Measurements from ENCODE around the gene MACROD1. TPM values are rescaled to one million over a fixed set of nuclear protein-coding genes. Genes with fewer than 3 reads are reported as not detected.
A peak's percentile ranks its signal among the peaks of the same experiment; 100 is the strongest.

The MACROD1 gene
- total RNA-seq, 1 donor from 2014 or later: 3.4 TPM

DNA sequence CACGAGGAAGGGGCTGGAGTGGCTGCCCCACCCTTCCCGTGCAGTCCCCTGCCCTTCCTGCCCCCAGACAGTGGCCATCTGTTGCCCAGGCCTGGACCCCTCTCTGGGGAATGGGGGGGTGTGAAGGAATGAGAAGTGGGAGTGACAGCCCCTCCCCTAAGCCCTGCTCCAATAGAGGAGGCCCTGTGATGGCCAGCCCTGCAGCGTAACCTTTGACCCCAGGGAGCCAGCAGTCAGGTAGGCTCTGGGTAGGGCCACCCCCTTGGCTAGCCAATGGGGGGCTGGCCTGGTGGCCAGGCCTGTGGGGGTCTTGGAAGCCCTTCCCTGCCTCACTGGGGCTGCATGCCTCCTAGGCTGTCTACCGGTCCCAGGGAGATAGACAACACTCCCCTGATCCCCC is 123.6 kb downstream of the MACROD1 start:
- Histone ChIP-seq H3K4me1 (ENCODE audit: insufficient read depth, low read length) (no peaks in the 10 kb centered on the region), H3K9me3 (ENCODE audit: insufficient read depth, low read depth, low read length) (no peaks in the 10 kb centered on the region), H3K4me2 (ENCODE audit: low read length) (no peak overlapping the region), H3K4me3 (ENCODE audit: insufficient read depth, low read depth, low read length) (no peak overlapping the region), H3K9ac (ENCODE audit: low read length) (no peak overlapping the region), H3K79me2 (ENCODE audit: insufficient read depth, low read length) (no peaks in the 10 kb centered on the region), H2AFZ (ENCODE audit: low read depth, low read length) (no peak overlapping the region), H3K27me3 (ENCODE audit: insufficient read depth, low read length) (no peaks in the 10 kb centered on the region), H3K27ac (ENCODE audit: low read depth, low read length) (no peak overlapping the region), H3K36me3 (ENCODE audit: insufficient read depth, low read length) (no peaks in the 10 kb centered on the region), H4K20me1 (ENCODE audit: insufficient read depth, low read length) (peaks cover 4% of the 10 kb centered on the region)
- no peak overlapping the region for H3K27ac Mint-ChIP-seq (ENCODE audit: unreplicated experiment)
- H3K36me3 Mint-ChIP-seq (ENCODE audit: low read depth, unreplicated experiment): peaks cover 2% of the 10 kb centered on the region
- DNase-seq (ENCODE audit: low read depth) (no peak), FAIRE-seq (no peak)
- H3K4me3 Mint-ChIP-seq (ENCODE audit: unreplicated experiment): no peak overlapping the region
- H3K4me1 Mint-ChIP-seq (ENCODE audit: low read depth, unreplicated experiment): no peaks in the 10 kb centered on the region
- TF ChIP-seq EZH2 (IDR thresholded peaks at IDR 0.05; ENCODE audit: insufficient read depth, low read length) (no peak), CTCF (IDR thresholded peaks at IDR 0.05; ENCODE audit: insufficient read depth, low read depth, low read length) (no peak)
- H3K9me3 Mint-ChIP-seq (ENCODE audit: unreplicated experiment): no peaks in the 10 kb centered on the region
- peaks cover 64% of the 10 kb centered on the region for H3K27me3 Mint-ChIP-seq (ENCODE audit: low read depth, unreplicated experiment)

GRCh38 chr11:64041846-64042245 is 124.1 kb downstream of the MACROD1 start:
- H3K4me1 Mint-ChIP-seq (ENCODE audit: low read depth, unreplicated experiment): no peaks in the 10 kb centered on the region
- H3K27ac ChIP-seq (ENCODE audit: low read depth, low read length): no peak overlapping the region
- H3K4me3 ChIP-seq (ENCODE audit: insufficient read depth, low read depth, low read length): no peak overlapping the region
- TF ChIP-seq CTCF (IDR thresholded peaks at IDR 0.05; ENCODE audit: insufficient read depth, low read depth, low read length): no peak
- no peak for TF ChIP-seq EZH2 (IDR thresholded peaks at IDR 0.05; ENCODE audit: insufficient read depth, low read length)
- no peaks in the 10 kb centered on the region for H3K4me1 ChIP-seq (ENCODE audit: insufficient read depth, low read length)
- H3K36me3 ChIP-seq (ENCODE audit: insufficient read depth, low read length): no peaks in the 10 kb centered on the region
- H3K4me2 ChIP-seq (ENCODE audit: low read length): no peak overlapping the region
- H3K9me3 ChIP-seq (ENCODE audit: insufficient read depth, low read depth, low read length): no peaks in the 10 kb centered on the region
- DNase-seq (ENCODE audit: low read depth) (no peak), FAIRE-seq (no peak)
- H3K27ac Mint-ChIP-seq (ENCODE audit: unreplicated experiment): no peak overlapping the region
- no peaks in the 10 kb centered on the region for H3K79me2 ChIP-seq (ENCODE audit: insufficient read depth, low read length)
- H3K4me3 Mint-ChIP-seq (ENCODE audit: unreplicated experiment): no peak overlapping the region
- no peaks in the 10 kb centered on the region for H3K9me3 Mint-ChIP-seq (ENCODE audit: unreplicated experiment)
- peaks cover 2% of the 10 kb centered on the region for H3K36me3 Mint-ChIP-seq (ENCODE audit: low read depth, unreplicated experiment)
- peaks cover 60% of the 10 kb centered on the region for H3K27me3 Mint-ChIP-seq (ENCODE audit: low read depth, unreplicated experiment)
- no peak overlapping the region for H3K9ac ChIP-seq (ENCODE audit: low read length)
- no peak overlapping the region for H2AFZ ChIP-seq (ENCODE audit: low read depth, low read length)
- peaks cover 2% of the 10 kb centered on the region for H3K27me3 ChIP-seq (ENCODE audit: insufficient read depth, low read length)
- H4K20me1 ChIP-seq (ENCODE audit: insufficient read depth, low read length): peaks cover 4% of the 10 kb centered on the region

DNA sequence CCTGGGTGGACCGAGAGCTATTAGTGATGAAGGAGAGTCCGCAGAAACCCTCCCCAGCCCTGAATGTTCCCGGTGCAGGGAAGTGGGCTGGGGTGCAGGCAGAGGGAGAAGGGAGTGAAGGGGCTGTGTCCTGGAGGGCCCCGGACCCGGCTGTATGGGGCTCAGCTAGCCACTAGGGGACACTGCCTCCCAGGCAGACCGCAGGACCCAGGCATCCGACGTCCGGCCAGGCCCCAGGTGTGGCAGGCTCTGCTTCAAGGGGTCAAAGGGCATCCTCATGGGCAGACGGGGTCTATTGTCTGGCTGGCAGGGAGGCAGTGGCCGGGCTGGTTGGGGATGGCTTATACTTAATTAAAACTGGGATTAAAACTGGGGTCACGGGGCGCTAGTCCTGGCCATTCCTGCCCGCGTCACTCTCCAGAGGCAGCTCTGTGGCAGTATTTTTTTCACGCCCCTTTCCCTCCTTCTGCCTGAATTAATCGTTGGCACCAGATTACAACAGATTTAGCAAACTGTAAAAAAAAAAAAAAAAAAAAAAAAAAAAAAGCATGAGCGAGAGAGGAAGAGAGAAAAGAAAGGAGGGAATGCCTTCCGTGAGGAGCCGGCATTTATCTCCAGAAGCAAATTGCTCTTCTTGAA is 125.1 kb downstream of the MACROD1 start:
- H3K4me2 ChIP-seq (ENCODE audit: low read length): no peak overlapping the region
- Mint-ChIP-seq H3K9me3 (ENCODE audit: unreplicated experiment) (no peaks in the 10 kb centered on the region), H3K4me1 (ENCODE audit: low read depth, unreplicated experiment) (no peaks in the 10 kb centered on the region), H3K36me3 (ENCODE audit: low read depth, unreplicated experiment) (peaks cover 2% of the 10 kb centered on the region), H3K27ac (ENCODE audit: unreplicated experiment) (no peak overlapping the region), H3K27me3 (ENCODE audit: low read depth, unreplicated experiment) (peaks cover 52% of the 10 kb centered on the region), H3K4me3 (ENCODE audit: unreplicated experiment) (no peak overlapping the region)
- DNase-seq (ENCODE audit: low read depth): no peak
- H3K79me2 ChIP-seq (ENCODE audit: insufficient read depth, low read length): no peaks in the 10 kb centered on the region
- no peaks in the 10 kb centered on the region for H3K9me3 ChIP-seq (ENCODE audit: insufficient read depth, low read depth, low read length)
- peaks cover 2% of the 10 kb centered on the region for H3K4me1 ChIP-seq (ENCODE audit: insufficient read depth, low read length)
- H3K36me3 ChIP-seq (ENCODE audit: insufficient read depth, low read length): no peaks in the 10 kb centered on the region
- H3K27me3 ChIP-seq (ENCODE audit: insufficient read depth, low read length): peaks cover 3% of the 10 kb centered on the region
- H3K27ac ChIP-seq (ENCODE audit: low read depth, low read length): no peak overlapping the region
- no peak overlapping the region for H3K9ac ChIP-seq (ENCODE audit: low read length)
- no peak for FAIRE-seq
- TF ChIP-seq EZH2 (IDR thresholded peaks at IDR 0.05; ENCODE audit: insufficient read depth, low read length) (no peak), CTCF (IDR thresholded peaks at IDR 0.05; ENCODE audit: insufficient read depth, low read depth, low read length) (peak; percentile 5)
- H4K20me1 ChIP-seq (ENCODE audit: insufficient read depth, low read length): peaks cover 4% of the 10 kb centered on the region
- no peak overlapping the region for H3K4me3 ChIP-seq (ENCODE audit: insufficient read depth, low read depth, low read length)
- H2AFZ ChIP-seq (ENCODE audit: low read depth, low read length): no peak overlapping the region

Data from astrocyte (in vitro differentiated cells and primary cell).